NCI-H2196 treated with DMSO at 0.1 percent for 48 hours (cell line): Measurements from ENCODE around the gene C18orf63.
"Not testable (repeated sequence)": the region's sequence is repeated elsewhere in the genome, so short reads cannot be mapped to it uniquely, and the experiment has no call there.

ENCODE experiments used
- DNase-seq: peaks from one replicate; lab custom pipeline; 2025; ENCODE audit not compliant: unreplicated experiment; lab: John Stamatoyannopoulos, UW

Gene C18orf63

DNA sequence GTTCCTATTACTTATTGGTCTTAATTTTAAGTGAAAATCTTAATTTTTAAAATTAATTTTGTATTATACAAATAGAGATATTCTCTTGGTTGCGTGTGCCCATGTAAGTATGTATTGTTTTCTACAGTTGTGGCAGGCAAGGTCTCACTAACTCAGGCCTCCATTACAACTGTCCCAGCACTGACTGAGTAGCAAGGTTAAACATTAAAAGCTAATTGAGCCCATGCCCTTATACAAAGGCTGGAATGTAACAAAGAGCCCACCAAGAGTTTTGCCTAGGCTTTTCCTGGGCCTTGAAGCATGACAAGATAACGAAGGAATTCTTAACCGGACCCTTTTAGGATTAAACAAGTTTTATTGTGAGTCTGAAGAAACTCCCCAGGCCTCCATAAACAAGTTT lies 11.2 kb downstream of the C18orf63 start:
- DNase-seq, result not testable (repeated sequence)

DNA sequence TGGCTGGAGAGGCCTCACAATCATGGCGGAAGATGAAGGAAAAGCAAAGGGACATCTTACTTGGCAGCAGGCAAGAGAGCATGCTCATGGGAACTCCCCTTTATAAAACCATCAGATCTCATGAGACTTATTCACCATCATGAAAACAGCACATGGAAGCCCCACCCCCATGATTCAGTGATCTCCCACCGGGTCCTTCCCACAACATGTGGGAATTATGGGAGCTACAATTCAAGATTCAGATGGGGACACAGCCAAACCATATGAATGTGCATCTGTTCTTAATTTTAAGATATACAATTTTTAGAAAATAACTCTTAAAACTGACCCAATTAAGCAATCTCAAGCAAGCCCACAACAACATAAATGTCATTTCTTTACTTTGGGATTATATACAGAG lies 12.6 kb downstream of the C18orf63 start:
- no peak for DNase-seq

- DNase-seq, result no peak
Observed at GRCh38 chr18:74329688-74330205, 14.1 kb downstream of the C18orf63 start.

DNA sequence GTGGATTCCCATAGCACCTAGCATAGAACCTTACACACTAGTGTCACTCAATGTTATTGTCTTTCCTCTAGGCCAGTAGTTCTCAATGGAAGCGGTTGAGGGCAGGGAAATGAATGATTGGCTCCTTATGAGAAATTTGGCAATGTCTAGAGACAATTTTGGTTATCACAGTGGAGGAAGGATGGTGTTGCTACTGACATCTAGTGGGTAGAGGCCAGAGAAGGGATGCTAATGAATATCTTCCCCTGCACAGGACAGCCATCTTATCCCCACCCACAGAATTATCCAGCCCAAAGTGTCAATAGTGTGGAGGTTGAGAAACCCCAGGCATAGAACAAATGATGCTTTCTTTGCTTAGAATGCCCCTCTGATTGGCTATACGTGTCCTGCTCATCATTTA lies 15.8 kb downstream of the C18orf63 start:
- peak; percentile 8 for DNase-seq

- DNase-seq, result no peak
Observed at GRCh38 chr18:74333091-74333490, 17.5 kb downstream of the C18orf63 start.

DNA sequence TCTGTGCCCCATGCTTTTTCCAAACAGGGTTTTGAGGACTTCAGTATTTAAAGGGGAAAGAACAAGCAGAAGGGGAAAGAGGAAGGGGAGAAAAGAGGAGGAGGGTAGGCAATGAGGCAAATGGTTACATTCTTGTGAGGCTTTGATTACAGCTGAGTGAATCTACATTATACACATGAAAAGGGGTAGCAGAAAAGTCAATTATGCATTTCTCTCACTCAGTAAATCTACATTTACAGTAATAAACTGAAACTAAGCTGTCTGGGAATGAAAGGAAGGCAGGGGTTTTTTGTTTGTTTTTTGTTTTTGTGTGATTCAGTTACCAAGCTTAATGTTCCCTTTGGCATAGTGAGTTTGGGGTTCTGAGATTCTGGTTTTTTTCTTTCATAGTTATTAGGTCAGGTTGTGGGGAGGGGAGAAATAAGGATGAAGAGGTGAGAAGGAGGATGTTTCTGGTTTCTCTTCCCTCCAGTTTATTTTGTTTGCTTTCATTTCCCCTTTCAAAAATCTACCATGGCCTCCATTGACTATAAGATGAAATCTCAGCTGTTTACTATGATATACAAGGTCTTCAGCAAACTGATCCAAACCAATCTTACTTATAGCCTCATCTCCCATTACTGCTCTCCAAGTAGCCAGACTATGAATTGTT lies 18.7 kb downstream of the C18orf63 start:
- no peak for DNase-seq

DNA sequence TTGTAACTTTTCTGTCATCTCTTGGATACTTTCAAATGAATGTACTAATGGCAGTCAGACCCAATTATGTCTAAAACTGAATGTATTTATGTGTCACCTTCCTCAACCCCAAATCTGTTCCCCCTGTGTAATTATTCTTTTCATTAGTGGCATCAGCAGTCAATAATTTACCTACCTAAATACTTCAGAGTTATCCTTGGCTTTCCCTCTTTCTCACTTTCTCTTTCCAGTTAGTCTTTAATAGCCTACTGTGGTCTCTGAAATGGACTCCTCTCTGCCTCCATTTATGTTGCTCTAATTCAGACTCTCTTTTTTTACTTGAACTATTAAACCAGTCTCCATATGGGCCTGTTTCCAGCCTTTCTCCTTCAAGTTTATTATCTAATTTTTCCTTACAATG lies 21.0 kb downstream of the C18orf63 start:
- no peak for DNase-seq

- no peak for DNase-seq
Observed at GRCh38 chr18:74337155-74337911, 21.7 kb downstream of the C18orf63 start.

DNA sequence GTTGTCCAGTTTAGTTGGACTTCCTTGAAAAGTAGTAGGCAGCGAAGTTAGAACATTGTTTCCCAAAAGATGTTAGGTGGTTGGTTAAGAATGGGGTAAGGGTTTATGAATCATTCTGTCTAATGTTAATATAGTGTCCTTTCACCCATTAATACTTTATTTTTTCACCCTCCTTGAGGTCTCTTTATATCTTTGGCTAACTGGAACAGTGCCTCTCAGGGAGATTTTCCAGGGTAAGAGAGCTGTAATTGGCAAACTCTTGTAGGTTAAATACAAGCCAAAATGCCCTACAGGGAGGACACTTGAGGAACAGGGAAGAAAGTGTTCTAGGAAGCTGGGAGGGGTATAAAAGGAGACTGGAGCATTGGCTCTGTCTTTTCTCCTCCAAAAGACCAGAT lies 22.3 kb downstream of the C18orf63 start:
- DNase-seq, result no peak

DNA sequence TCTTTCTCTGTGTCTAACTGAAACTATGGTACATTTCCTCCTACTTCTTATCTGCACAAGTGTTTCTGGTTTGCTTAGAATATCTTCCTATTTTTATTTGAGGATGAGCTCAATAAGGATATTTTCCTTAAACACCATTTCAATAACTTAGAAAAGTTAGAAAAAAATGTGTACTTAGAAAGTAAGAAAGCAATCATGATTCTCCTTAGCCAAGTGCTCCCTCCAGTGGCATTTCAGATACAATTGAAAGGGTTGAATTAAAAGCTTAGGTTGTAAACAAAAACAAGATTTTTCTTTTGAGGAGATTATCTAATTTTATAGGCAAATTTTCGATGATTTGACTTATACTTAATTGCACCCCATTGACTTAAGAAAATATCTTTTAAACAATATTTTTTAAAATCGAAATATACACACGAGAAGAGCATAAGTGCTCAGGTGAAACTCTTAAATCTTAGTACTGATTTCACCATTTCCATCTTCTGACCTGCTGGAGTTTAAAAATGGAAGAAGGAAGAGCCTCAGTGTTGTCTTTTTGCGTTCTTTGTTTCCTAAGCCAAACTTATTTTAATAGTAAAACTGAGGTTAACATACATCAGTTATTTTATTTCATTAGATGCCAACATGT lies 26.9 kb downstream of the C18orf63 start:
- DNase-seq, result peak; percentile 20

DNA sequence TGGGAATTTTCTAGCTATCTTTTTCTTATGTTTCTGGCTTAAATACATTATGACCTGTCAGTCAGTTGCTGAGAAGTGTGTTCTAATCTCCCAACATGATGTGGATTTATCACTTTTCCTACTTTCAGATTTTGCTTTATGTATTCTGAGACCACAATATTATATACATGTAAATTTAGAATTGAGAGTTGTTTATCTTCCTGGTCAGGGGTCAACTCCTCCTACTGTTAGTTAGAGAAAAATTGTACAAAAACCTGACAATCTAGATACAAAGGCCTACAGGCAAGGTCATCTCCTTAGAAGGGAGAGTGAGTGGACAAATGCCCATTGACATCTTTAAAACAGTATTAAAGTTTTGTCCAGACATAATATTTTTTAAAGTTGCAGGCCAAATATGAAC lies 30.6 kb downstream of the C18orf63 start:
- DNase-seq, result no peak

- DNase-seq, result no peak
Observed at GRCh38 chr18:74348581-74348980, 32.9 kb downstream of the C18orf63 start.

- DNase-seq, result no peak
Observed at GRCh38 chr18:74351354-74351753, 35.7 kb downstream of the C18orf63 start.

GRCh38 chr18:74353169-74353775 lies 37.6 kb downstream of the C18orf63 start:
- peak; percentile 17 for DNase-seq

GRCh38 chr18:74356959-74357358 lies 41.3 kb downstream of the C18orf63 start:
- DNase-seq, result no peak

GRCh38 chr18:74360852-74361655 lies 45.4 kb downstream of the C18orf63 start:
- no peak for DNase-seq

GRCh38 chr18:74367905-74368304 lies 52.3 kb downstream of the C18orf63 start:
- DNase-seq, result no peak

DNA sequence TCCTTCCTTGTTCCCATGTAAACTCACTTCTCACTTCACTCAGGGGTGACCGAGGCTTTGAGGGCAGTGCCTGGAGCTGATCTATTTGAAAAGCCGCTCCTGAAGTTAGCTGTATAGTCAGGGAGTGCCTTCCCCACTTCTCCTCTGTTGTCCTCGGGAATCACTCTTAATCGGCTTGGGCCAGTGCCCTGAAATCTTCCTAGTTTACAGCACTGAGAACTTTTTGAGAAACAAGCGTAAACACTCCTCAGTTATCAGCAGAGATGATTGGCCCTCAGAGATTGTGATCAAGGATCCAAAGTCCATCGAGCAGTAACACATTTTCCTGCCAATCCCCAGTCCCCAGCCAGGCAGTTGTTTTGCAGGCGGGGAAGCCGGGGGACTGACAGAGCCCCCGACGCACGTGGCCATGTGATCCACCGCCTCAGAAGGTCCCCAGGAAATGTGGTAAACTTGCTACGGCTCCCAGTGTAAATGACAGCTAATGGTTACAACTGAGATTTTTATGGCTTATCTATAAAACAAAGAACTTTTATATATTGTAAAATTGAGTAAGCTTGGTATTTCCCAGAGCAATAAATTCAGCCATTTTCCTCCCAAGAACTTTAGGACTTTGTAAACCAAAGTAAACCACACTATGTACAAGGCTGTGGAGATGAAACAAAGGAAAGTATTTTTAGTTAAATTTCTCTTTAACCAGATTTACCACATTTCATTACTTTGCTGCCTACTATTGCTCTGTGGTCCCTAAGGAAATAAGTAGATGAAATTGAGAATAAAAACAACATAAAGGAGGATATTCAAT lies 53.5 kb downstream of the C18orf63 start:
- no peak for DNase-seq

- no peak for DNase-seq
Observed at GRCh38 chr18:74370115-74370514, 54.5 kb downstream of the C18orf63 start.

- DNase-seq, result no peak
Observed at GRCh38 chr18:74373428-74373827, 57.8 kb downstream of the C18orf63 start.
